HEK293 (cell line): ENCODE results near the gene RTP1.

Experiments
- CTCF ChIA-PET: fragments of 350-600 bp; formaldehyde crosslinking; extraction: SDS; loops from one replicate; lab custom pipeline; 2021; ENCODE audit warnings: antibody characterized with exemption; lab: Yijun Ruan, JAX
- POLR2A ChIA-PET: fragments of 300-600 bp; formaldehyde crosslinking; extraction: SDS; loops from one replicate; lab custom pipeline; 2020; ENCODE audit warnings: antibody characterized with exemption, inconsistent platforms; lab: Yijun Ruan, JAX
- H3K27ac ChIP-seq: fragments of 200-500 bp; sonication (Bioruptor generic); 2 replicates; pipeline ENCODE4 v1.5.1; 2014; ENCODE audit warnings: low read depth, low read length, control low read depth, inconsistent platforms; ENCODE audit errors: extremely low read depth
- H3K36me3 ChIP-seq, 2 experiments: fragments of 200-500 bp in 1 of 2; sonication (Bioruptor generic) in 1 of 2; 1 replicate in 1 of 2; 2 replicates in 1 of 2; pipeline ENCODE4 v1.5.1; 2014 to 2017; ENCODE audit warnings: inconsistent platforms in 2 of 2, low read length in 2 of 2; ENCODE audit not compliant: control insufficient read depth in 2 of 2, insufficient read depth in 1 of 2
- H3K4me1 ChIP-seq: fragments of 200-500 bp; sonication (Bioruptor generic); 2 replicates; pipeline ENCODE4 v1.5.1; 2014; ENCODE audit warnings: mild to moderate bottlenecking, low read length, inconsistent platforms; ENCODE audit not compliant: control insufficient read depth, insufficient read depth
- H3K4me3 ChIP-seq: 2 replicates; pipeline ENCODE4 v1.5.1; 2011; ENCODE audit warnings: low read depth, mild to moderate bottlenecking, control low read depth, low read length, moderate library complexity
- H3K9me3 ChIP-seq: fragments of 200-500 bp; sonication (Bioruptor generic); 2 replicates; pipeline ENCODE4 v1.5.1; 2014; ENCODE audit warnings: low read depth, low read length, inconsistent platforms; ENCODE audit not compliant: control insufficient read depth, insufficient read depth
- BCL11B ChIP-seq: fragments of 450-650 bp; formaldehyde crosslinking; IDR thresholded peaks from 2 replicates; pipeline ENCODE4 v1.5.1; 2016; ENCODE audit warnings: low read depth, missing biosample characterization, missing genetic modification characterization
- KLF10 ChIP-seq: fragments of 450-650 bp; IDR thresholded peaks from 2 replicates; pipeline ENCODE4 v1.5.1; 2018; ENCODE audit warnings: missing biosample characterization, mild to moderate bottlenecking, missing genetic modification characterization
- MEIS1 ChIP-seq: sonication (generic); formaldehyde crosslinking; IDR thresholded peaks from 2 replicates; pipeline ENCODE4 v1.8.1; 2022; ENCODE audit warnings: missing genetic modification reagents, mild to moderate bottlenecking, borderline replicate concordance
- MYNN ChIP-seq: fragments of 450-650 bp; formaldehyde crosslinking; IDR thresholded peaks from 2 replicates; pipeline ENCODE4 v1.5.1; 2016; ENCODE audit warnings: missing biosample characterization, missing genetic modification characterization, borderline replicate concordance
- SCRT2 ChIP-seq: fragments of 450-650 bp; formaldehyde crosslinking; IDR thresholded peaks from 2 replicates; pipeline ENCODE4 v1.5.1; 2016; ENCODE audit warnings: missing biosample characterization, missing genetic modification characterization
- WT1 ChIP-seq: fragments of 450-650 bp; formaldehyde crosslinking; IDR thresholded peaks from 2 replicates; pipeline ENCODE4 v1.5.1; 2016; ENCODE audit warnings: missing biosample characterization, missing genetic modification characterization
- ZBTB11 ChIP-seq: fragments of 450-650 bp; formaldehyde crosslinking; conservative IDR thresholded peaks from 2 replicates; pipeline ENCODE4 v1.5.1; 2016; ENCODE audit warnings: low read depth, missing biosample characterization, missing genetic modification characterization
- ZBTB49 ChIP-seq: fragments of 450-650 bp; formaldehyde crosslinking; IDR thresholded peaks from 2 replicates; pipeline ENCODE4 v1.5.1; 2016; ENCODE audit warnings: missing biosample characterization, missing genetic modification characterization, low read depth
- ZFP41 ChIP-seq: fragments of 450-650 bp; formaldehyde crosslinking; IDR thresholded peaks from 2 replicates; pipeline ENCODE4 v1.5.1; 2016; ENCODE audit warnings: missing biosample characterization, missing genetic modification characterization, borderline replicate concordance
- ZNF10 ChIP-seq: fragments of 450-650 bp; formaldehyde crosslinking; IDR thresholded peaks from 2 replicates; pipeline ENCODE4 v1.5.1; 2017; ENCODE audit warnings: missing biosample characterization, missing genetic modification characterization
- ZNF155 ChIP-seq: fragments of 450-650 bp; formaldehyde crosslinking; IDR thresholded peaks from 2 replicates; pipeline ENCODE4 v1.5.1; 2016; ENCODE audit warnings: missing biosample characterization, missing genetic modification characterization
- ZNF335 ChIP-seq: fragments of 450-650 bp; formaldehyde crosslinking; conservative IDR thresholded peaks from 2 replicates; pipeline ENCODE4 v1.5.1; 2016; ENCODE audit warnings: missing biosample characterization, missing genetic modification characterization
- ZNF341 ChIP-seq: fragments of 450-650 bp; formaldehyde crosslinking; IDR thresholded peaks from 2 replicates; pipeline ENCODE4; 2016; ENCODE audit warnings: low read depth, missing biosample characterization, missing genetic modification characterization
- ZNF366 ChIP-seq: fragments of 450-650 bp; formaldehyde crosslinking; conservative IDR thresholded peaks from 2 replicates; pipeline ENCODE4 v1.5.1; 2016; ENCODE audit warnings: missing biosample characterization, missing genetic modification characterization
- ZNF449 ChIP-seq: fragments of 450-650 bp; formaldehyde crosslinking; IDR thresholded peaks from 2 replicates; pipeline ENCODE4 v1.5.1; 2017; ENCODE audit warnings: missing biosample characterization, mild to moderate bottlenecking, missing genetic modification characterization, moderate library complexity
- ZNF501 ChIP-seq: fragments of 450-650 bp; formaldehyde crosslinking; IDR thresholded peaks from 2 replicates; pipeline ENCODE4 v1.5.1; 2016; ENCODE audit warnings: missing biosample characterization, missing genetic modification characterization
- ZNF514 ChIP-seq: fragments of 450-650 bp; formaldehyde crosslinking; IDR thresholded peaks from 2 replicates; pipeline ENCODE4 v1.5.1; 2016; ENCODE audit warnings: missing biosample characterization, missing genetic modification characterization
- ZNF548 ChIP-seq: fragments of 450-650 bp; formaldehyde crosslinking; IDR thresholded peaks from 2 replicates; pipeline ENCODE4 v1.5.1; 2016; ENCODE audit warnings: missing biosample characterization, missing genetic modification characterization
- ZNF621 ChIP-seq: fragments of 450-650 bp; formaldehyde crosslinking; IDR thresholded peaks from 2 replicates; pipeline ENCODE4 v1.5.1; 2017; ENCODE audit warnings: missing biosample characterization, missing genetic modification characterization
- ZNF654 ChIP-seq: fragments of 450-650 bp; formaldehyde crosslinking; IDR thresholded peaks from 2 replicates; pipeline ENCODE4 v1.5.1; 2016; ENCODE audit warnings: low read depth, missing biosample characterization, missing genetic modification characterization
- ZNF658 ChIP-seq: fragments of 450-650 bp; formaldehyde crosslinking; IDR thresholded peaks from 2 replicates; pipeline ENCODE4; 2016; ENCODE audit warnings: missing biosample characterization, missing genetic modification characterization
- ZNF664 ChIP-seq: fragments of 450-650 bp; formaldehyde crosslinking; IDR thresholded peaks from 2 replicates; pipeline ENCODE4 v1.5.1; 2016; ENCODE audit warnings: missing biosample characterization, missing genetic modification characterization
- ZNF76 ChIP-seq: fragments of 450-650 bp; formaldehyde crosslinking; IDR thresholded peaks from 2 replicates; pipeline ENCODE4; 2016; ENCODE audit warnings: low read depth, missing biosample characterization, missing genetic modification characterization, borderline replicate concordance
- ZNF785 ChIP-seq: fragments of 450-650 bp; formaldehyde crosslinking; IDR thresholded peaks from 2 replicates; pipeline ENCODE4 v1.5.1; 2016; ENCODE audit warnings: missing biosample characterization, missing genetic modification characterization
- ZSCAN30 ChIP-seq: fragments of 450-650 bp; IDR thresholded peaks from 2 replicates; pipeline ENCODE4 v1.5.1; 2018; ENCODE audit warnings: missing biosample characterization, mild to moderate bottlenecking, missing genetic modification characterization, moderate library complexity

The RTP1 gene

GRCh38 chr3:187181454-187182170 lies 15.7 kb upstream of the RTP1 start:
- CTCF ChIA-PET: interaction anchor here (1.1 kb wide), 1 partner anchor 16 kb away, joined by 8 read pairs; no protein-coding TSS in a partner anchor
- Histone ChIP-seq H3K4me3 (no peak overlapping the region), H3K27ac (no peak overlapping the region), H3K9me3 (no peaks in the 10 kb centered on the region), H3K36me3 (no peaks in the 10 kb centered on the region), H3K4me1 (no peaks in the 10 kb centered on the region)
- POLR2A ChIA-PET: no interaction called here
- TF ChIP-seq WT1 (tag by site-specific recombination): no peak
- no peak for TF ChIP-seq ZNF514 (tag by site-specific recombination)
- no peak for TF ChIP-seq MYNN (tag by site-specific recombination)
- no peak for TF ChIP-seq KLF10 (tag by site-specific recombination)
- TF ChIP-seq ZBTB49 (tag by site-specific recombination): no peak
- TF ChIP-seq ZNF658 (tag by site-specific recombination): no peak
- no peak for TF ChIP-seq ZNF76 (tag by site-specific recombination)
- no peak for TF ChIP-seq BCL11B (tag by site-specific recombination)
- no peak for TF ChIP-seq MEIS1
- no peak for TF ChIP-seq ZNF155 (tag by site-specific recombination)
- TF ChIP-seq ZBTB11 (tag by site-specific recombination): no peak
- no peak for TF ChIP-seq ZFP41 (tag by site-specific recombination)
- TF ChIP-seq ZNF341 (tag by site-specific recombination): no peak
- TF ChIP-seq ZNF785 (tag by site-specific recombination): no peak
- no peak for TF ChIP-seq ZNF621 (tag by site-specific recombination)

DNA sequence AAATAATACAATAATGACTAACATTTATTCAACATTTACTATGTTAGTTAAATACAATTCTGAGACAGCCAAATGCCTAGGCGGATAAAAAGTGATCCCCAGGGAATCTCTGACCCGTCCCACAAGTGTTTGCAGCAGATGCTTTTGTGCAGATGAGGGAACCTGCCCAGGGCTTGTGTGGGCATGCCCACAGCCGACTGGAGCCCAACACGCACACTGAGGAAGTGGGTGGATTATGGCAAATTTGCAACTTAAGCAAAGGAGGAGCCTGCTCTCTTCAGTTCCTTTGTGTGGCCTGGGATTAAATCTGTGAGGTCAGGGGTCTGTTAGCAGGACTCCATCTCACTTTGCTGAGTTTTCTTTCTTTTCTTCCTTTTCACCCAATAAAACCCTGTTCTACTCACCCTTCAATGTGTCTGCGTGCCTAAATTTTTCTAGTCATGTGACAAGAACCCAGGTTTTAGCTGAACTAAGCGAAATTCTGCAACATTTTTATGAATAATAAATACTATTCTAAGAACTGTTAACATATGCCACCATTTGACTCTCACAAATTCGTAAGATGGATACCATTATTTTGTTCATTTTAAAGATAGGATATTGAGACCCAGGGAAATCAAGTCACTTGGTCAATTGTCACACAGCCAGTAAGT lies 13.9 kb upstream of the RTP1 start:
- Histone ChIP-seq H3K27ac (no peak overlapping the region), H3K4me1 (no peaks in the 10 kb centered on the region), H3K4me3 (no peak overlapping the region), H3K9me3 (no peaks in the 10 kb centered on the region), H3K36me3 (no peaks in the 10 kb centered on the region)
- CTCF ChIA-PET: interaction anchor here (0.6 kb wide), 1 partner anchor 115 kb away, joined by 6 read pairs; no protein-coding TSS in a partner anchor
- POLR2A ChIA-PET: no interaction called here
- TF ChIP-seq ZNF664 (tag by site-specific recombination) (peak; percentile 71; the same call in 1 of the 2 replicates), ZNF654 (tag by site-specific recombination) (no peak), ZNF548 (tag by site-specific recombination) (no peak), ZNF335 (tag by site-specific recombination) (no peak), ZNF449 (tag by site-specific recombination) (peak; percentile 52; the same call in 1 of the 2 replicates), ZNF366 (tag by site-specific recombination) (no peak), ZNF10 (no peak), ZNF341 (tag by site-specific recombination) (no peak), ZSCAN30 (tag by site-specific recombination) (no peak), SCRT2 (tag by site-specific recombination) (peak; percentile 78), ZNF501 (tag by site-specific recombination) (no peak)
